T follicular helper cell (primary cell): Measurements from ENCODE around the gene CAAP1.
"Not testable (repeated sequence)": the region's sequence is repeated elsewhere in the genome, so short reads cannot be mapped to it uniquely, and the experiment has no call there.

Source experiments
- DNase-seq: peaks from one replicate; pipeline ENCODE4 v3.0.0-alpha.2; 2020; ENCODE audit warnings: low read depth
- total RNA-seq, 2 experiments: gene quantifications; one replicate each; lab custom pipeline; 2026; lab: John Stamatoyannopoulos, UW

Gene CAAP1
- total RNA-seq, result 22.9 to 35.8 reads per million in 2 experiments

- peak; percentile 87 for DNase-seq
These were observed at the start of gene CAAP1 for GRCh38 chr9:26892251-26893029. Gene CAAP1 (minus strand): TSS chr9:26892802. CDS start chr9:26892715, 87 bp downstream.

DNA sequence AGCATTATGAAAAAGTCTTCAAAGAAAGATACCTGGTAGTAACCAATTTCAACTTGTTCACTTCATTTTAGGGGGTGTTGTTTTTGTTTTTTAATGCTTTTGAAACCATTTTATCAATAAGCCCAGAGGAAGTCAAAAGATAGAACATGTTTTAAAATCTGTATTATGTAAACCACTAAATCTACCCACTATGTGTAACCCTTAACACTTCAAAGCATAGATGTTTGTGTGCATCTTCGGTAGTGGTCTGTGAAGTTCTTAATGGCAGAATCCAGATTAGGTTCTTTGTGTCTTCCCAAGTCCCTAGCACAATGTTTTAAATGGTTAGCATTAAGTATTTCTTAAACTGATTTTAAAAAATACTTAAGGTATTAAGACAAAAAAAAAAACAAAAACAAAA lies 48.2 kb upstream of the CAAP1 start:
- DNase-seq, result no peak

GRCh38 chr9:26939955-26940711 lies 47.5 kb upstream of the CAAP1 start:
- no peak for DNase-seq

- DNase-seq, result no peak
These were observed 45.3 kb upstream of the CAAP1 start for GRCh38 chr9:26937816-26938371.

DNA sequence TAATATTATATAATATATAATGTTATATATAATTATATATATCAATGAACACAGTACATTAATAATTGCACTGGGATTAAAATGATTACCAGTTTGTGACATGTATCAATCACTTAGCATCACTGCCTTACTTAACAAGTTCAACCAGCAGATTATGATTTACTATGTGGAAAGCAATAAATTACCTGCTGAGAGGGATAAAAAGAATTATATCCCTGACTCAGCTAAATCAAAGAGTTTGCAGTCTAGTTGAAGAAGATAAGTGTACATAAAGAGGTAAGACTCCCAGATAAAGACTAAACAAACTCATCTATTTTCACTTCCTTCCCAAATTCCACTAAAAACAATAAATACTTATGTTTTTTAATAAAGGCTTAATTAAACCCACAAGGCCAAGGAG lies 43.2 kb upstream of the CAAP1 start:
- DNase-seq, result no peak

DNA sequence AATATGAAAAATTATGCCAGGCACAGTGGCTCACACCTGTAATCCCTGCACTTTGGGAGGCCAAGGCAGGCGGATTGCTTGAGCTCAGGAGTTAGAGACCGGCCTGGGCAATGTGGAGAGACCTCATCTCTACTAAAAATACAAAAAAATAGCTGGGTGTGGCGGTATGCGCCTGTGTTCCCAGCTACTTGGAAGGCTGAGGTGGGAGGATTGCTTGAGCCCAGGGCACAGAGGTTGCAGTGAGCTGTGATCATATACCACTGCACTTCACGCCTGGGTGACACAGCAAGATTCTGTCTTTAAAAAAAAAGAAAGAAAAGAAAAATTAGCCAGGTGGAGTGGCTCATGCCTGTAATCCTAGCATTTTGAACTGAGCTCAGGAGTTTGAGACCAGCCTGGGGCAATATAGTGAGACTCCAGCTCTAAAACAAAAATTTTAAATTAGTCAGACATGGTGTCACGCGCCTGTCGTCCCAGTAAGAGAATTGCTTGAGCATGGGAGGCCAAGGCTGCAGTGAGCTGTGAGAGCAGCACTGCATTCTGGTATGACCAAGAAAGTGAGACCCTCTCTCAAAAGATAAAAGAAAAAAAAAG lies 36.4 kb upstream of the CAAP1 start:
- DNase-seq, result no peak

DNA sequence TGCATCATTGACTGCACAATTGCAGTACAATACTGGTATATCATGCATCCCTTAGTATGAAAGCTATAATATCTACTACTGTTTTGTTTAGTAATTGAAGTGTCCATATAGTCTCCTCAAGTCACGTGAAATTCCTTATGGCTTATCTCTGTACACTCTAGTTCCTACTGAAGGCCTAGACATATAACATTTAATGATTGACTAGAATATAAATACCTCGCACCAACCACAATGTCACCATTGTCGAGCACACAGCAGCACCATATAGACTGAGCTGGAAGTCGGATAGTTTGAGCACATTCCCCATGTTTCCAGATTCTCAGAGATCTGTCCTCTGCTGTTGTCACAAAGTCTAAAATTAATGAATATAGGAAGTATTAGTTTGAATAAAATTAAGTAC lies 33.0 kb upstream of the CAAP1 start:
- no peak for DNase-seq

- DNase-seq, result no peak
These were observed 27.1 kb upstream of the CAAP1 start for GRCh38 chr9:26919698-26920097.

- DNase-seq, result no peak
These were observed 20.6 kb upstream of the CAAP1 start for GRCh38 chr9:26913138-26913668.

DNA sequence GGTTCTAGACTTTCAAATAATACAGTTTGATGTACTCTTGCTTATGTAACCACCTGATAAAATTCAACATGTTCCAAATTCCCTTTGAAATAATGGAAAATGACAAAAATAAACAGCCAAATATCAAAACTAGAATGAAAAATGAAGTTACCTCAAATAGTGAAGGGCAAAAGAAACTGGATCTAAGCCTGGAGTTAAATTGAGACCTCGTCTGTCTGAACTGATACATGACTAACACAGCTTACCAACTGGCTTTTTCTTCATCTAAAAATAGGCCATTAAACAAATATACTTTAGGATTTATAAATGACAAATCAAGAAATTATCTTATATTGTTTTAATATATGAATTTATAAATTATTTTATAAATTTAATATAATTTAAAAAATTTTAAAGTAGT lies 12.1 kb upstream of the CAAP1 start:
- no peak for DNase-seq

- DNase-seq, result no peak
These were observed 11.5 kb upstream of the CAAP1 start for GRCh38 chr9:26904070-26904469.

DNA sequence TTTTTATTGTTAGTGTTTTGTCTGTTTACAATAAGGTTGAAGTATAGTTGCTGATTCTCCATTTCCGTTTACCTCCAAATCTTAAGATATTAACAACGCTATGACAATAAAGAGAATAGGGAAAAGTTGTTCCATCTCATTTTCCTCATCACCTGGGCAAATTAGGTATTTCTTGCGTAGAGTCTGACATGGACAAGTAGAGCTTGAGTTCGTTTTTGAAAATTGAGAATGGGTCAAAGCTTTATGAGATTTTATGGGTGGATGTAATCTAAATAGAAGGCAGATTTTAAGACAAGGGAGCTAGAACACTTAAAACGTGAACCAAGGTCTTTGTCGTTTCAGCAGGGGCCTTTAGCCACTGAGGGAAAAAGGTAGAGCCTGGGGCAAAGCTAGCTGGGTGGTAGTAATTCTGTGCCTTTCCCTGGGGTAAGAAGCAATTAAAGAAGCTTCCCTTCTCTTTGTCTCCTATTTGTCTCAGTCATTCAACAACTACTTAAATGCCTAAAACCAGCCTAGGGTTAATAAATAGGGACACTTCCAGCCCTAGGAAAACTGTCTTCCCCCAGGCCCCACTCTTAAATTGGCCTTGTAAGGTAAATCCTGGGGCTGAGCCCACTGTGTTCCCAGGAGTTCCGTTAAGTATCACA lies 551 bp upstream of the CAAP1 start:
- DNase-seq, result no peak

DNA sequence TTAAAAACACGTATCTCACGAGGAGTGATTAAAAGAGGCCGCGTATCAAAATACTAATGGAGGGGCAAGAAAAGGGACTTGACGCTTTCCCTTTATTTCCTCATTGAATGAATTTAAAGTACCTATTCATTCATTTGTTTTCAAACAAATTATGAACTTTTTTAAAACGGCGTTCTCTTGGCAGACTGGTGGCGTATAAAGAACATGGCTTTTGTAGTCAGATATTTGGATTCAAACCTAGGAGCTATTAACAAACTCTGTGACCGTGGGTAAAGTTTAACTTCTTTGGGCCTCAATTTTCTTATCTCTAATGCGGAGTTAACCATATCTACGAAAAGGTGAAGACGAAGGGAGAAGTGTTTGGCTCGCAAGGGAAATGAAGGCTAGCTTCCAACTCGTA lies 876 bp downstream of the CAAP1 start:
- no peak for DNase-seq

DNA sequence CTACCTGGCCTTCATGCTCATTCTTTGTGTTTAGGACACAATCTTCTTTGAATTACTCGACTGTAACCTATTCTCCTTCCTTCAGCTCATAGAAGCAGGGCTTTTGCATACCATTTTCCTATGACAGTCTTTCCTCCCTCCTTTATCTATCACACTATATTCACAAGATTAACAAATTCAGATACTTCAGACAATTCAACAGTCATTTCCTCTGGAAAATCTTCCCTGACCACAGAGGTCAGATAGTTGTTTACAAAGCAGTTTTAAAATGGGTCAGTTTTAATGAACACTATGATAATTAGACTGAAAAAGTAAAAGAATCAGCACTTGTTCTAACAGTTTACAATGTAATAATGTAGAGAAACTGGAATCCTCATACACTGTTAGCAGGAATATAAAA lies 4.3 kb downstream of the CAAP1 start:
- DNase-seq, result no peak

DNA sequence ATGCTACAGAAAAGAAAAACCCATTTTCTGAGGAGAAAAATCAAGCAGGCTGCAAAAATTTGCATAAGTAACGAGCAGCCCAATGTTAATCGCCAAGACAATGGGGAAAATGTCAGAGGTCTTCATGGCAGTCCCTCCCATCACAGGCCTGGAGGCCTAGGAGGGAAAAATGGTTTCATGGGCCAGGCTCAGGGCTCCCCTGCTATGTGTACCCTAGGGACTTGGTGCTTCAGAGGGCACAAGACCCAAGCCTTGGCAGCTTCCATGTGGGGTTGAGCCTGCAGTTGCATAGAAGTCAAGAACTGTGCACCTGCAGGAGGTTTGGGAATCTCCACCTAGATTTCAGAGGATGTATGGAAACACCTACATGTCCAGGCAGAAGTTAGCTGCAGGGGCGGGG lies 10.4 kb downstream of the CAAP1 start:
- DNase-seq, result no peak

GRCh38 chr9:26880262-26880661 lies 12.3 kb downstream of the CAAP1 start:
- no peak for DNase-seq

DNA sequence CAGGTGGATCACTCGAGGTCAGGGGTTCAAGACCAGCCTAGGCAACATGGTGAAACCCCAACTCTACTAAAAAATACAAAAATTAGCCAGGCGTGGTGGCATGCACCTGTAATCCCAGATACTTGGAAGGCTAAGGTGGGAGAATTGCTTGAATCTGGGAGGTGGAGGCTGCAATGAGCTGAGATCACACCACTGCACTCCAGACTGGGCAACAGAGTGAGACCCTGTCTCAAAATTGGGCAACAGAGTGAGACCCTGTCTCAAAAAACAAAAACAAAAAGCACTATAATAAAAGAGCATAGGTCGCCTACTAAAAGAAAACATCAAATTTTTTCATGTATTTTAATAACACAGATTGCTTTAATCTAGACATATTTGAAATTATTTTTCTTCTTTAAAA lies 17.4 kb downstream of the CAAP1 start:
- not testable (repeated sequence) for DNase-seq

- no peak for DNase-seq
These were observed 22.3 kb downstream of the CAAP1 start for GRCh38 chr9:26870292-26870691.

DNA sequence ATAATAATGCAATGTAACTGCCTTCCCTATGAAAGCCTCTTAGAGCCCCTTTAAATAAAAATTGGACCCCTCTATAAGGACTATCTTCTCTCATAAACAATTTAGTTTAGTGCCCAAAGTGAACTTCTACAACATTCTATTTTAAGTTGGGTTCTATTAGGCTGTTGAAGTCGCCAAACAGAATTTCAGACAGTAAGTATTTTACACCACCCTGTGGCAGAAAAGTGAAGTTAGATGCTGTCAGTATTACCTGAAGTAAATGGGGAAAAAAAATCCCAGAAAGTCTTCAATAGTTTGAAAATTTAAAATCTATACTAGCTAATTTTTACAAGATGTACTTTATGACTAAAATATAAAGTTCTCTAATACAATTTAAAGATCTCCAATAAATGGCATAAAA lies 29.5 kb downstream of the CAAP1 start:
- DNase-seq, result no peak

GRCh38 chr9:26856413-26857032 lies 36.1 kb downstream of the CAAP1 start:
- no peak for DNase-seq

DNA sequence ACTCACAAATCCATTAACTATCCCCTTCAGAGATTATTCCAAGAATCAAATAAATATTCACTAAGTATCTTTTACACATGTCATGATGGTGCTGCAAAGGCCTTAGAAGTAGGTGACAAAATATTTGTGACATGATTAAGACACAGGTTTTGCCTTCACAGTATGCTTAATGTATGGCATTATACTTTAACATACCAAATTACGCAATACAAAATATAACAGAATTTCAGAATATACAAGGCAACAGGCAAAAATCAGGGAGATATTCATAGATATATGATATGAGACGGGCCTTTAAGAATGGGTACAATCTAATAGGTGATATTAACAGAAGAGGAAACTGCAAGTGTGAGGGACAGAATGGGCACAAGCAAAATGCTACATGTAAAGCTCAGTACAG lies 41.6 kb downstream of the CAAP1 start:
- no peak for DNase-seq
